ENCODE results near the gene SCN11A. TPM values are rescaled to one million over a fixed set of nuclear protein-coding genes. Genes with fewer than 3 reads are reported as not detected.

Gene SCN11A
- total and polyA plus RNA-seq, 9 of the 15 experiments (the other 6 are each of a cell fraction or from before 2014, with no cell fraction given) = 0.01 to 0.05 (median 0.04) TPM; not detected in 6

DNA sequence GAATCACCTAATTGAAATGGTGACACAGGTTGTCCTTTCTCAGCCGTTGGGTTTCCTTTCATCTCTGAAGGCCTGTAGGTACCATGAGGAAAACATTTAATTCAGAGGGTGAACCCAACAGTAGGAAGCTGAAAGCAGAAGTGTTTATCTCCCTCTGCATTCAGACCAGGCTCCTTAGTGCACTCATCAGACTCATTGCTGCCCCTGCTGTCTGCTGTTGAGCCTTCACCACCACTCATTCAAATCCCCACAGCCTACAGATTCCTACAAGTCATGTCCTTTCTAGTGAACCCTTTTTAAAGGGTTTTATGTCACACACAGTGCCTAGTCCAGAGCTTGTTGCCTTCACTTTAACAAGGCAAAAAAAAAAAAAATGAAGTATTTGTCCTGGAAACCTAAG is 13.5 kb upstream of the SCN11A start (continued):
- peak; percentile 29; the same call in 1 of the 2 replicates for TF ChIP-seq TEAD4 (IDR thresholded peaks at IDR 0.05; ENCODE audit: low read length)
- TF ChIP-seq TEAD4 (CRISPR knock-in tag; IDR thresholded peaks at IDR 0.05; ENCODE audit: borderline replicate concordance) = no peak
- TF ChIP-seq XRCC5 (IDR thresholded peaks at IDR 0.05; ENCODE audit: low read depth, low read length) = 0 out of 2 replicates have a peak, but pooled peaks have one; percentile 50
- TF ChIP-seq, protein P1, sequence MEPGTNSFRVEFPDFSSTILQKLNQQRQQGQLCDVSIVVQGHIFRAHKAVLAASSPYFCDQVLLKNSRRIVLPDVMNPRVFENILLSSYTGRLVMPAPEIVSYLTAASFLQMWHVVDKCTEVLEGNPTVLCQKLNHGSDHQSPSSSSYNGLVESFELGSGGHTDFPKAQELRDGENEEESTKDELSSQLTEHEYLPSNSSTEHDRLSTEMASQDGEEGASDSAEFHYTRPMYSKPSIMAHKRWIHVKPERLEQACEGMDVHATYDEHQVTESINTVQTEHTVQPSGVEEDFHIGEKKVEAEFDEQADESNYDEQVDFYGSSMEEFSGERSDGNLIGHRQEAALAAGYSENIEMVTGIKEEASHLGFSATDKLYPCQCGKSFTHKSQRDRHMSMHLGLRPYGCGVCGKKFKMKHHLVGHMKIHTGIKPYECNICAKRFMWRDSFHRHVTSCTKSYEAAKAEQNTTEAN (CRISPR knock-in tag; IDR thresholded peaks at IDR 0.05) = no peak
- no peak for TF ChIP-seq HLTF (IDR thresholded peaks at IDR 0.05)
- TF ChIP-seq RAD21 (CRISPR knock-in tag; conservative IDR thresholded peaks at IDR 0.05 in 1 of 2, IDR thresholded peaks at IDR 0.05 in 1 of 2) = peak in 1 of 2 experiments; percentile 40; a peak in 2 of 4 replicates
- no peak for TF ChIP-seq RB1 (IDR thresholded peaks at IDR 0.05; ENCODE audit: low read depth)
- no peak for TF ChIP-seq ZNF354B (CRISPR knock-in tag; IDR thresholded peaks at IDR 0.05)

DNA sequence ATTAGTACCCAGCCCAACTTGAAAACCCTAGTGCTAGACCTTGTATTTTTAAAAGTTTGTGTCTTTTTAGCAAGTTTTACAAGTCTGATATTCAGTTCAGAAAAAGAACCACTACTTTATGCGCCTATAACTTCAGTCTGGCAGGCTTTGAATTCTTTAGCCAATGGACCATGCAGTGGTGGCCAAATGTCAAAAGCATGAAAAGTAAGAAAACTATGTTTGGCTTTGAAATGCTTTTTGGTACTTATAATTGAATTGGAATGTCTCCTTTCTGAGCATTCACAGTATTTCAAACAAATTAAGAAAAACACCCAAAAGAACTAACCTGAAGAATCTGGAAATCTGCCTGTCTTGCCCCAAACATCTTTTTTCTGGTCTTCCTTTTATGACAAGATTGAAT is 12.9 kb upstream of the SCN11A start:
- no peaks in the 10 kb centered on the region; a peak in 1 of 5 replicates for H3K4me1 ChIP-seq (replicated peaks in 1 of 2; ENCODE audit: control insufficient read depth in 2 of 2, insufficient read depth in 2 of 2, low read length in 2 of 2)
- 0 out of 2 replicates have a peak, but pooled peaks cover 5% of the 10 kb centered on the region for H4K20me1 ChIP-seq (replicated peaks; ENCODE audit: control insufficient read depth, insufficient read depth, low read length)
- in situ Hi-C loops (cut with MboI) (no loop called here), intact Hi-C loops (cut with micrococcal nuclease) (no loop called here)
- DNase-seq (ENCODE audit: extremely low read depth in 1 of 4, low spot score in 3 of 4) (no peak), FAIRE-seq (no peak), ATAC-seq (no peak)
- no peak overlapping the region for H3K9ac ChIP-seq (ENCODE audit: insufficient read depth in 1 of 2, low read depth in 2 of 2, low read length in 2 of 2)
- no peaks in the 10 kb centered on the region for H3K27me3 ChIP-seq (ENCODE audit: control insufficient read depth in 2 of 2, insufficient read depth in 2 of 2, low read length in 2 of 2)
- H3K4me2 ChIP-seq (ENCODE audit: insufficient read depth, low read length) = no peak overlapping the region
- peaks cover 10% of the 10 kb centered on the region for H3K79me2 ChIP-seq (ENCODE audit: control insufficient read depth, insufficient read depth, low read length)
- peaks cover 26% of the 10 kb centered on the region for H3K36me3 ChIP-seq (ENCODE audit: control insufficient read depth, insufficient read depth, low read length)
- no TSS peak for BruUV-seq (replicated peaks)
- no peaks in the 10 kb centered on the region for H3K9me1 ChIP-seq (ENCODE audit: control insufficient read depth, insufficient read depth, low read length)
- no peaks in the 10 kb centered on the region for H3K9me3 ChIP-seq (replicated peaks; ENCODE audit: control insufficient read depth, insufficient read depth, low read depth, low read length)
- ChIA-PET CTCF (ENCODE audit: low intra/inter-chr PET ratio) (interaction anchor here (0.5 kb wide), 1 partner anchor 443 kb away, joined by 3 read pairs; no protein-coding TSS in a partner anchor), POLR2A (no interaction called here)
- no peak overlapping the region for H3K4me3 ChIP-seq
- WGBS (ENCODE audit: insufficient coverage, low coverage, missing lambda C conversion rate) = 100% methylated on average over 1 of the region's 1 CpG
- H3K27ac ChIP-seq (ENCODE audit: extremely low read depth, low read depth, low read length) = no peak overlapping the region; the same call in 2 of the 3 replicates
- H2AFZ ChIP-seq (ENCODE audit: low read depth, low read length) = no peak overlapping the region
- no peak for TF ChIP-seq BCL6 (CRISPR knock-in tag; IDR thresholded peaks at IDR 0.05)
- TF ChIP-seq CREBBP (IDR thresholded peaks at IDR 0.05; ENCODE audit: low read depth, low read length) = no peak
- TF ChIP-seq, protein P2, sequence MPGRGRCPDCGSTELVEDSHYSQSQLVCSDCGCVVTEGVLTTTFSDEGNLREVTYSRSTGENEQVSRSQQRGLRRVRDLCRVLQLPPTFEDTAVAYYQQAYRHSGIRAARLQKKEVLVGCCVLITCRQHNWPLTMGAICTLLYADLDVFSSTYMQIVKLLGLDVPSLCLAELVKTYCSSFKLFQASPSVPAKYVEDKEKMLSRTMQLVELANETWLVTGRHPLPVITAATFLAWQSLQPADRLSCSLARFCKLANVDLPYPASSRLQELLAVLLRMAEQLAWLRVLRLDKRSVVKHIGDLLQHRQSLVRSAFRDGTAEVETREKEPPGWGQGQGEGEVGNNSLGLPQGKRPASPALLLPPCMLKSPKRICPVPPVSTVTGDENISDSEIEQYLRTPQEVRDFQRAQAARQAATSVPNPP (IDR thresholded peaks at IDR 0.05; ENCODE audit: borderline replicate concordance, insufficient read depth, insufficient read length) = no peak
- no peak for TF ChIP-seq MYBL2 (IDR thresholded peaks at IDR 0.05; ENCODE audit: low read depth)
- no peak for TF ChIP-seq MYBL2 (CRISPR knock-in tag; IDR thresholded peaks at IDR 0.05; ENCODE audit: borderline replicate concordance)
